ENCODE results near the gene RPS6KC1. TPM values are rescaled to one million over a fixed set of nuclear protein-coding genes. Genes with fewer than 3 reads are reported as not detected.

Gene RPS6KC1
- total RNA-seq, 1 experiment from 2014 or later = 16.9 TPM

DNA sequence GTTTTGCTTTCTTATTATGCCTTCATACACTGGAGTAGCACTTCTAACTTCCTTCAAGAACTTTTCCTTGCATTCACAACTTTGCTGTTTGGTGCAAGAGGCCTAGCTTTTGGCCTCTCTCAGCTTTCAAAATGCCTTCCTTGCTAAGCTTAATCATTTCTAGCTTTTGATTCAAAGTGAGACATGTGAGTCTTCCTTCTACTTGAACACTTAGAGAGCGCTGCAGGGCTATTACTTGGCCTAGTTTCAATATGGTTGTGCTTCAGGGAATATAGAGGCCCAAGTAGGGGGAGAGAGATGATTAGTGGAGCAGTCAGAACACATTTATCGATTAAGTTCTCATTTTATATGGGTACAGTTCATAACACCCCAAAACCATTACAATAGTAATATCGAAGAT lies 47.8 kb upstream of the RPS6KC1 start:
- Histone ChIP-seq H3K9ac (ENCODE audit: extremely low read depth, insufficient read length, low read length) (no peak overlapping the region), H3K23me2 (ENCODE audit: insufficient read length, low read depth, low read length, poor library complexity, severe bottlenecking) (no peaks in the 10 kb centered on the region), H3K27me3 (ENCODE audit: insufficient read depth, low read length) (no peaks in the 10 kb centered on the region), H3T11ph (ENCODE audit: low read length) (no peak overlapping the region), H2AK5ac (ENCODE audit: insufficient read length, low read length) (no peak overlapping the region), H4K20me1 (ENCODE audit: control insufficient read depth, insufficient read depth, insufficient read length) (no peaks in the 10 kb centered on the region), H2BK120ac (ENCODE audit: low read depth, low read length, poor library complexity, severe bottlenecking) (no peak overlapping the region), H2BK20ac (ENCODE audit: low read depth, low read length, poor library complexity, severe bottlenecking) (no peak overlapping the region), H4K5ac (ENCODE audit: insufficient read length, low read depth, low read length) (no peak overlapping the region), H2BK5ac (ENCODE audit: insufficient read length, low read length) (no peak overlapping the region), H2BK12ac (ENCODE audit: insufficient read length, low read depth, low read length) (no peak overlapping the region), H3K23ac (ENCODE audit: insufficient read length, low read depth, low read length) (no peak overlapping the region), H3K14ac (ENCODE audit: insufficient read depth, low read length) (no peak overlapping the region), H3K4ac (ENCODE audit: low read depth, low read length) (no peak overlapping the region), H3K4me2 (ENCODE audit: insufficient read depth, insufficient read length, low read length) (no peak overlapping the region), H3K79me2 (ENCODE audit: insufficient read depth, low read length) (no peaks in the 10 kb centered on the region), H4K91ac (ENCODE audit: insufficient read length, low read depth, low read length) (no peak overlapping the region), H4K8ac (replicated peaks; ENCODE audit: insufficient read length, low read depth, low read length) (no peak overlapping the region), H2AFZ (ENCODE audit: low read length) (no peak overlapping the region), H3K18ac (ENCODE audit: insufficient read length, low read depth, low read length) (no peak overlapping the region), H3K79me1 (ENCODE audit: insufficient read depth, low read depth, low read length, poor library complexity, severe bottlenecking) (no peaks in the 10 kb centered on the region), H3K9me3 (ENCODE audit: control insufficient read depth, low read depth, low read length) (no peaks in the 10 kb centered on the region), H3K4me1 (ENCODE audit: insufficient read depth, low read length) (no peaks in the 10 kb centered on the region), H3K27ac (ENCODE audit: insufficient read length, low read depth, low read length) (no peak overlapping the region), H3K56ac (ENCODE audit: insufficient read length, low read depth, low read length) (no peak overlapping the region), H2BK15ac (ENCODE audit: low read depth, low read length) (no peak overlapping the region)
- H3K4me3 Mint-ChIP-seq = no peak overlapping the region
- peaks cover 19 to 68% (median 52%) of the 10 kb centered on the region in 3 experiments; a peak in 6 of 7 replicates for H3K36me3 Mint-ChIP-seq (ENCODE audit: insufficient read depth in 1 of 3, low read depth in 3 of 3)
- DNase-seq = no peak
- H3K4me1 Mint-ChIP-seq = peaks cover 5 to 6% of the 10 kb centered on the region in 2 experiments; a peak in 3 of 4 replicates
- no peaks in the 10 kb centered on the region for H3K9me3 Mint-ChIP-seq
- no peak overlapping the region for H3K27ac Mint-ChIP-seq
- TF ChIP-seq, protein P1, sequence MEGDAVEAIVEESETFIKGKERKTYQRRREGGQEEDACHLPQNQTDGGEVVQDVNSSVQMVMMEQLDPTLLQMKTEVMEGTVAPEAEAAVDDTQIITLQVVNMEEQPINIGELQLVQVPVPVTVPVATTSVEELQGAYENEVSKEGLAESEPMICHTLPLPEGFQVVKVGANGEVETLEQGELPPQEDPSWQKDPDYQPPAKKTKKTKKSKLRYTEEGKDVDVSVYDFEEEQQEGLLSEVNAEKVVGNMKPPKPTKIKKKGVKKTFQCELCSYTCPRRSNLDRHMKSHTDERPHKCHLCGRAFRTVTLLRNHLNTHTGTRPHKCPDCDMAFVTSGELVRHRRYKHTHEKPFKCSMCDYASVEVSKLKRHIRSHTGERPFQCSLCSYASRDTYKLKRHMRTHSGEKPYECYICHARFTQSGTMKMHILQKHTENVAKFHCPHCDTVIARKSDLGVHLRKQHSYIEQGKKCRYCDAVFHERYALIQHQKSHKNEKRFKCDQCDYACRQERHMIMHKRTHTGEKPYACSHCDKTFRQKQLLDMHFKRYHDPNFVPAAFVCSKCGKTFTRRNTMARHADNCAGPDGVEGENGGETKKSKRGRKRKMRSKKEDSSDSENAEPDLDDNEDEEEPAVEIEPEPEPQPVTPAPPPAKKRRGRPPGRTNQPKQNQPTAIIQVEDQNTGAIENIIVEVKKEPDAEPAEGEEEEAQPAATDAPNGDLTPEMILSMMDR (conservative IDR thresholded peaks at IDR 0.05) = no peak
- H3K27me3 Mint-ChIP-seq (ENCODE audit: low read depth) = no peaks in the 10 kb centered on the region
- WGBS (ENCODE audit: extremely low coverage, insufficient read length, low lambda C conversion rate) = no CpG with 5 or more reads among the region's 3 CpGs

Measured in H9 (cell line).